PFSK-1 (cell line): ENCODE results near the gene PRPF6.

Experiments
- POLR2AphosphoS5 ChIP-seq: IDR thresholded peaks from 2 replicates; pipeline ENCODE4 v1.6.1; 2012; ENCODE audit warnings: low read depth, mild to moderate bottlenecking, control low read depth, low read length, moderate library complexity
- REST ChIP-seq, 2 experiments: IDR thresholded peaks; 2 replicates each; pipeline versions ENCODE4 v1.6.1 to v1.8.0; 2011 to 2012; ENCODE audit warnings: low read depth in 2 of 2, low read length in 2 of 2, control low read depth in 1 of 2, inconsistent platforms in 1 of 2, mild to moderate bottlenecking in 1 of 2, moderate library complexity in 1 of 2; ENCODE audit not compliant: insufficient read depth in 1 of 2
- SIN3A ChIP-seq: IDR thresholded peaks from 2 replicates; pipeline ENCODE4 v1.6.1; 2012; ENCODE audit warnings: mild to moderate bottlenecking, low read length, moderate library complexity, borderline replicate concordance; ENCODE audit not compliant: insufficient read depth

- TF ChIP-seq SIN3A, result no peak
- TF ChIP-seq REST (IDR thresholded peaks at IDR 0.05; ENCODE audit: insufficient read depth in 1 of 2, low read depth in 2 of 2, low read length in 2 of 2), result no peak
- no peak for TF ChIP-seq POLR2AphosphoS5
Observed at GRCh38 chr20:63980317-63980805, 571 bp upstream of the PRPF6 start.
